NB4 (cell line): ENCODE data around the gene RBL2.

ENCODE experiments used
- MAX ChIP-seq: IDR thresholded peaks from 2 replicates; pipeline ENCODE4 v1.6.1; 2011; ENCODE audit warnings: low read depth, low read length
- POLR2A ChIP-seq: IDR thresholded peaks from 2 replicates; pipeline ENCODE4 v1.6.1; 2011; ENCODE audit warnings: mild to moderate bottlenecking; ENCODE audit not compliant: insufficient read length; ENCODE audit errors: extremely low read depth
- TF ChIP-seq, protein P1 (sequence below): IDR thresholded peaks from one replicate; pipeline ENCODE4 v1.5.1; 2012; ENCODE audit warnings: low read depth, low read length

DNA sequence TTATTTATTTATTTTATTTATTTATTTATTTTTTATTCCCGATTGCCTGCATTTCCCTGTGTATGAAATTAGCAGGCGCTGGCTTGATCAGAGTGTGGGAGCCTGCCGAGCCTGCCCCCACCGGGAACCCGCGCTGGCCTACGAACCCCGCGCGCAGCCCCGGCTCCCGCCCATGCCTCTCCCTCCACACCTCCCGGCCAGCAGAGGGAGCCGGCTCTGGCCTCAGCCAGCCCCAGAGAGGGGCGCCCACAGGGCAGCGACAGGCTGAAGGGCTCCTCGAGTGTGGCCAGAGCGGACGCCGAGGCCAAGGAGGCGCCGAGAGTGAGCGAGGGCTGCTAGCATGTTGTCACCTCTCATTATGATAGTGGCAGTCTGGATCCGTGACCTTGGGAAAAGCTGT is 13.0 kb upstream of the RBL2 start:
- TF ChIP-seq, protein P1, sequence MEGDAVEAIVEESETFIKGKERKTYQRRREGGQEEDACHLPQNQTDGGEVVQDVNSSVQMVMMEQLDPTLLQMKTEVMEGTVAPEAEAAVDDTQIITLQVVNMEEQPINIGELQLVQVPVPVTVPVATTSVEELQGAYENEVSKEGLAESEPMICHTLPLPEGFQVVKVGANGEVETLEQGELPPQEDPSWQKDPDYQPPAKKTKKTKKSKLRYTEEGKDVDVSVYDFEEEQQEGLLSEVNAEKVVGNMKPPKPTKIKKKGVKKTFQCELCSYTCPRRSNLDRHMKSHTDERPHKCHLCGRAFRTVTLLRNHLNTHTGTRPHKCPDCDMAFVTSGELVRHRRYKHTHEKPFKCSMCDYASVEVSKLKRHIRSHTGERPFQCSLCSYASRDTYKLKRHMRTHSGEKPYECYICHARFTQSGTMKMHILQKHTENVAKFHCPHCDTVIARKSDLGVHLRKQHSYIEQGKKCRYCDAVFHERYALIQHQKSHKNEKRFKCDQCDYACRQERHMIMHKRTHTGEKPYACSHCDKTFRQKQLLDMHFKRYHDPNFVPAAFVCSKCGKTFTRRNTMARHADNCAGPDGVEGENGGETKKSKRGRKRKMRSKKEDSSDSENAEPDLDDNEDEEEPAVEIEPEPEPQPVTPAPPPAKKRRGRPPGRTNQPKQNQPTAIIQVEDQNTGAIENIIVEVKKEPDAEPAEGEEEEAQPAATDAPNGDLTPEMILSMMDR = peak; percentile 18
- TF ChIP-seq POLR2A (no peak), MAX (no peak)
